Mesenchymal stem cell (in vitro differentiated cells and primary cell): ENCODE measurements around the gene SETD7.

Source experiments
- DNase-seq: peaks from one replicate; pipeline ENCODE4 v3.0.0-alpha.2; 2013
- H2AFZ ChIP-seq: one replicate; pipeline ENCODE4 v1.6.1; 2013; ENCODE audit warnings: low read depth, mild to moderate bottlenecking, control low read depth, inconsistent platforms, low read length, moderate library complexity
- H2AK5ac ChIP-seq: 2 replicates; pipeline ENCODE4 v1.6.1; 2013; ENCODE audit warnings: low read length, moderate library complexity, mild to moderate bottlenecking, inconsistent platforms; ENCODE audit not compliant: severe bottlenecking
- H2BK120ac ChIP-seq: one replicate; pipeline ENCODE4 v1.6.1; 2013; ENCODE audit warnings: low read depth, mild to moderate bottlenecking, inconsistent platforms, low read length, moderate library complexity
- H2BK12ac ChIP-seq, 2 experiments: one replicate each; pipeline ENCODE4 v1.6.1; 2013; ENCODE audit warnings: inconsistent platforms in 2 of 2, low read length in 2 of 2, mild to moderate bottlenecking in 2 of 2, moderate library complexity in 2 of 2, control low read depth in 1 of 2
- H2BK15ac ChIP-seq: one replicate; pipeline ENCODE4 v1.6.1; 2013; ENCODE audit warnings: mild to moderate bottlenecking, low read depth, inconsistent platforms; ENCODE audit not compliant: poor library complexity, severe bottlenecking
- H2BK5ac ChIP-seq: 2 replicates; pipeline ENCODE4 v1.6.1; 2013; ENCODE audit warnings: low read depth, mild to moderate bottlenecking, low read length, control low read depth, inconsistent platforms; ENCODE audit not compliant: poor library complexity, severe bottlenecking
- H3K14ac ChIP-seq, 2 experiments: one replicate each; pipeline ENCODE4 v1.6.1; 2013; ENCODE audit warnings: inconsistent platforms in 2 of 2, low read length in 2 of 2, control low read depth in 1 of 2, mild to moderate bottlenecking in 1 of 2, moderate library complexity in 1 of 2
- H3K18ac ChIP-seq, 2 experiments: one replicate each; pipeline ENCODE4 v1.6.1; 2013; ENCODE audit warnings: inconsistent platforms in 2 of 2, low read length in 2 of 2, control low read depth in 1 of 2, low read depth in 1 of 2, mild to moderate bottlenecking in 1 of 2
- H3K23ac ChIP-seq, 2 experiments: one replicate each; pipeline ENCODE4 v1.6.1; 2013; ENCODE audit warnings: inconsistent platforms in 2 of 2, low read length in 2 of 2, mild to moderate bottlenecking in 2 of 2, moderate library complexity in 2 of 2, control low read depth in 1 of 2
- H3K27ac ChIP-seq: 2 replicates; pipeline ENCODE4 v1.5.1; 2013; ENCODE audit warnings: mild to moderate bottlenecking, moderate library complexity, low read length, control low read depth, inconsistent platforms; ENCODE audit not compliant: poor library complexity, severe bottlenecking
- H3K27me3 ChIP-seq, 2 experiments: 2 replicates each; pipeline versions ENCODE4 v1.6.1 to v1.7.0; 2013; ENCODE audit warnings: low read length in 2 of 2, mild to moderate bottlenecking in 2 of 2, moderate library complexity in 2 of 2, control low read depth in 1 of 2, inconsistent platforms in 1 of 2; ENCODE audit not compliant: control insufficient read depth in 1 of 2, insufficient read depth in 1 of 2
- H3K36me3 ChIP-seq, 2 experiments: 2 replicates each; pipeline versions ENCODE4 v1.6.1 to v1.7.0; 2013; ENCODE audit warnings: low read length in 2 of 2, control low read depth in 1 of 2, inconsistent platforms in 1 of 2, low read depth in 1 of 2, mild to moderate bottlenecking in 1 of 2; ENCODE audit not compliant: insufficient read depth in 2 of 2, control insufficient read depth in 1 of 2
- H3K4ac ChIP-seq, 2 experiments: one replicate each; pipeline ENCODE4 v1.6.1; 2013; ENCODE audit warnings: inconsistent platforms in 2 of 2, low read length in 2 of 2, mild to moderate bottlenecking in 2 of 2, moderate library complexity in 2 of 2, control low read depth in 1 of 2, low read depth in 1 of 2
- H3K4me1 ChIP-seq: 2 replicates; pipeline ENCODE4 v1.6.1; 2013; ENCODE audit warnings: low read depth, low read length, control low read depth; ENCODE audit not compliant: control insufficient read depth, insufficient read depth
- H3K4me2 ChIP-seq: 2 replicates; pipeline ENCODE4 v1.6.1; 2013; ENCODE audit warnings: low read length, mild to moderate bottlenecking, inconsistent platforms; ENCODE audit not compliant: poor library complexity, severe bottlenecking
- H3K4me3 ChIP-seq, 2 experiments: 2 replicates each; pipeline versions ENCODE4 v1.5.1 to v1.7.0; 2013; ENCODE audit warnings: low read length in 2 of 2, mild to moderate bottlenecking in 2 of 2, control low read depth in 1 of 2, low read depth in 1 of 2; ENCODE audit not compliant: insufficient read depth in 1 of 2
- H3K79me1 ChIP-seq: replicated peaks from 2 replicates; pipeline ENCODE4 v1.6.1; 2013; ENCODE audit warnings: mild to moderate bottlenecking, control low read depth, low read length, inconsistent platforms; ENCODE audit not compliant: poor library complexity, severe bottlenecking
- H3K9ac ChIP-seq: 2 replicates; pipeline ENCODE4 v1.7.0; 2013; ENCODE audit warnings: mild to moderate bottlenecking, low read length, moderate library complexity
- H3K9me3 ChIP-seq: 2 replicates; pipeline ENCODE4 v1.7.0; 2013; ENCODE audit warnings: mild to moderate bottlenecking, low read length; ENCODE audit not compliant: control insufficient read depth
- H4K8ac ChIP-seq: one replicate; pipeline ENCODE4 v1.6.1; 2013; ENCODE audit warnings: inconsistent platforms, mild to moderate bottlenecking, low read length, moderate library complexity
- H4K91ac ChIP-seq: one replicate; pipeline ENCODE4 v1.6.1; 2013; ENCODE audit warnings: mild to moderate bottlenecking, low read length, inconsistent platforms
- WGBS: methylation state at CpG from one replicate; pipeline ENCODE4 v1.1.7; 2013; ENCODE audit warnings: mixed read lengths; 5-methylcytosine and 5-hydroxymethylcytosine counted together

The SETD7 gene

DNA sequence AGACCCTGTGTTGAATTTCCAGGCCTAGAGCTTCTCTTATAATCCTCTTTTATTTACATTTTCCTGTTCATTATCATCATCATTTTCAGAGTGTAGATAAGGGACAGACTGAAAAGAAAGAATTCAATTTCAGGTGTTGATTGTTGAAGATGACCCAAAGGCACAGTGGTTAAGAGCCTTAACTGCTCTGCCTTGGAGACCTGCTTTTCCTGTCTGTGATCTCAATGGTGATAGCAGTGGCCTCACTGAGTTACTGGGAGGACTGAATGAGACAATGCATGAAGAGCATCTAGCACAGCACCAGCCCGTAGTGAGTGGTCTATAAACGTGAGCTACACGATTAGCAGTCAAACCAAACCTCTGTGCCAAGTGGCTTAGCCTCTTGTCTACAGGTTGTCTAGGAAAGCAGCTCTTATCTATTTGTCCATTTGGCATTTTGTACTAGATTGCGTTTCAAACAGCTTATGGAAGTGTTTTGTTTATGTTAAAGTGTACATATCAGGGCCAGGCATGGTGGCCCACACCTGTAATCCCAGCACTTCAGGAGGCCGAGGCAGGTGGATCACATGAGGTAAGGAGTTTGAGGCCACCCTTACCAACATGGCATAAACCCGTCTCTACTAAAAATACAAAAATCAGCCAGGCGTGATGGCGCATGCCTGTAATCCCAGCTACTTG, 41.5 kb downstream of the SETD7 start:
- no peak overlapping the region for H3K23ac ChIP-seq
- WGBS = 93% methylated on average over 7 of the region's 8 CpGs
- H3K9me3 ChIP-seq = no peaks in the 10 kb centered on the region
- no peak overlapping the region for H4K8ac ChIP-seq
- H3K4ac ChIP-seq = no peak overlapping the region
- H3K9ac ChIP-seq = no peak overlapping the region
- H2BK120ac ChIP-seq = no peak overlapping the region
- no peak overlapping the region for H2BK12ac ChIP-seq
- no peaks in the 10 kb centered on the region for H3K27me3 ChIP-seq
- H3K79me1 ChIP-seq = peaks cover 8% of the 10 kb centered on the region
- H3K27ac ChIP-seq = no peak overlapping the region
- H3K18ac ChIP-seq = no peak overlapping the region
- H2AK5ac ChIP-seq = no peak overlapping the region
- no peak overlapping the region for H3K4me2 ChIP-seq
- H4K91ac ChIP-seq = no peak overlapping the region
- peaks cover 2% of the 10 kb centered on the region for H3K4me1 ChIP-seq
- H3K4me3 ChIP-seq = no peak overlapping the region
- H2BK5ac ChIP-seq = no peak overlapping the region
- DNase-seq = no peak
- H2BK15ac ChIP-seq = no peak overlapping the region
- no peak overlapping the region for H2AFZ ChIP-seq
- peaks cover 46 to 91% of the 10 kb centered on the region in 2 experiments for H3K36me3 ChIP-seq
- no peak overlapping the region for H3K14ac ChIP-seq

DNA sequence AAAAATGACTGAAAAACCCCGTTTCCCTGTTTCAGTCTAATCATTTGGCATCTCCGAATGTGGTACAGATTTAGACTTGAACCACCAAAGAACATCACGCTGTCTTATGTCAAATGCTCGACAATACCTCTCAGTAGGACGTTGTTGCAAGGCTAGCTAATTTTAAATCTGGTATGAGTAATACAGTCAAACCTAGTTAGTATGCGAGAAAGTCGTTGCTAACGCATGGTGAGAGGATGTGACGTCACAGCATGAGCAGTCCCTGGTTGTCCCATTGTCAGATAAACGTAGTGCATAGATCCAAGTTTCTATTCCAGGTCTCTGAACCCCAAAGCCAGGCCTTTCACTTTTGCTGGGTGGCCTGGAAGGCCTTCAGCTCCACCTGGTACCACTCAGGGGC, 44.7 kb downstream of the SETD7 start:
- no peak overlapping the region for H3K4me3 ChIP-seq
- no peak overlapping the region for H3K4ac ChIP-seq
- no peak overlapping the region for H3K9ac ChIP-seq
- no peak for DNase-seq
- H4K8ac ChIP-seq = peak overlapping the region; percentile 4
- WGBS = 85% methylated on average over 10 of the region's 10 CpGs
- H3K27me3 ChIP-seq = no peaks in the 10 kb centered on the region
- H2BK12ac ChIP-seq = no peak overlapping the region
- H3K4me2 ChIP-seq = no peak overlapping the region
- peaks cover 2% of the 10 kb centered on the region for H3K4me1 ChIP-seq
- H3K14ac ChIP-seq = no peak overlapping the region
- H3K36me3 ChIP-seq = peaks cover 47 to 89% of the 10 kb centered on the region in 2 experiments
- no peaks in the 10 kb centered on the region for H3K9me3 ChIP-seq
- H2BK120ac ChIP-seq = no peak overlapping the region
- H3K27ac ChIP-seq = no peak overlapping the region
- no peak overlapping the region for H3K18ac ChIP-seq
- no peak overlapping the region for H2AFZ ChIP-seq
- H2BK15ac ChIP-seq = no peak overlapping the region
- H4K91ac ChIP-seq = no peak overlapping the region
- no peak overlapping the region for H2AK5ac ChIP-seq
- no peak overlapping the region for H3K23ac ChIP-seq
- H3K79me1 ChIP-seq = peaks cover 7% of the 10 kb centered on the region
- H2BK5ac ChIP-seq = no peak overlapping the region

DNA sequence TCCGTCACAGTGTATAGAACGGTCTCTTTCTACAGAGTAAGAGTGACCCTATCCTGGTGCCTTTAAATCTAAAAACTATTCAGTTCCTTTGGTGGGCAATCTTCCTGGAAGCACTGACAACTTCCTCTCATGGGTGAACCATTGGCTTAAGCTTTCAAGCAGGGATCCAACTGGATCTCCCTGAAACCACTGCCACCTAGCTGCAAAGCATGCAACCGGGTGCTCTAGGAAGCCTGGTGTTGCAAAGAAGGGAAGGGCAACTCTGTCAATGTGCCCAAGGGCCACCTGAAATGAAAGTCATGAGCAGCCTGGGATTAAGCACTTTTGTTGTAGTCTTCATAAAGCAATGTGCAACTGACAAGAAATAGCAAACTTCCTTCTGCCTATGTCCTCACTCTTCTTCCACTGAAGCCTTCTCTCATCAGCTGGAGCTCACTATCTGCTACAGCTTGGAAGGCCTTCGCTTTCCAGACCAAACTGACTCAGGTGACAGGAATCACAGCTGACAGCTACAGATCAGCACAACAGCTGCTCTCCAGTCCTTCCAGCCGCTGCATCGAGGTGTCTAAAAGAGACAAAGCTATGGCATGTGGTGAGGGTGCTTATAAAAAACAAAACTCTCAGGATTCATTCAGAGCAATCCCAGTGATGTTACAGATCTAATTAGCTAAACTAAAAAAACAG, 46.1 kb downstream of the SETD7 start:
- H3K14ac ChIP-seq = no peak overlapping the region
- no peak overlapping the region for H3K4me2 ChIP-seq
- H3K79me1 ChIP-seq = peaks cover 7% of the 10 kb centered on the region
- H2BK15ac ChIP-seq = no peak overlapping the region
- peaks cover 2% of the 10 kb centered on the region for H3K4me1 ChIP-seq
- H4K8ac ChIP-seq = no peak overlapping the region
- no peak overlapping the region for H3K27ac ChIP-seq
- H3K4ac ChIP-seq = no peak overlapping the region
- H3K9ac ChIP-seq = no peak overlapping the region
- no peak overlapping the region for H4K91ac ChIP-seq
- no peak overlapping the region for H2AK5ac ChIP-seq
- 89% methylated on average over 5 of the region's 6 CpGs for WGBS
- H3K18ac ChIP-seq = no peak overlapping the region
- no peaks in the 10 kb centered on the region for H3K27me3 ChIP-seq
- no peaks in the 10 kb centered on the region for H3K9me3 ChIP-seq
- H2BK120ac ChIP-seq = no peak overlapping the region
- DNase-seq = no peak
- H2BK12ac ChIP-seq = no peak overlapping the region
- no peak overlapping the region for H2AFZ ChIP-seq
- H3K23ac ChIP-seq = no peak overlapping the region
- H3K4me3 ChIP-seq = no peak overlapping the region
- H2BK5ac ChIP-seq = no peak overlapping the region
- H3K36me3 ChIP-seq = peaks cover 51 to 84% of the 10 kb centered on the region in 2 experiments

DNA sequence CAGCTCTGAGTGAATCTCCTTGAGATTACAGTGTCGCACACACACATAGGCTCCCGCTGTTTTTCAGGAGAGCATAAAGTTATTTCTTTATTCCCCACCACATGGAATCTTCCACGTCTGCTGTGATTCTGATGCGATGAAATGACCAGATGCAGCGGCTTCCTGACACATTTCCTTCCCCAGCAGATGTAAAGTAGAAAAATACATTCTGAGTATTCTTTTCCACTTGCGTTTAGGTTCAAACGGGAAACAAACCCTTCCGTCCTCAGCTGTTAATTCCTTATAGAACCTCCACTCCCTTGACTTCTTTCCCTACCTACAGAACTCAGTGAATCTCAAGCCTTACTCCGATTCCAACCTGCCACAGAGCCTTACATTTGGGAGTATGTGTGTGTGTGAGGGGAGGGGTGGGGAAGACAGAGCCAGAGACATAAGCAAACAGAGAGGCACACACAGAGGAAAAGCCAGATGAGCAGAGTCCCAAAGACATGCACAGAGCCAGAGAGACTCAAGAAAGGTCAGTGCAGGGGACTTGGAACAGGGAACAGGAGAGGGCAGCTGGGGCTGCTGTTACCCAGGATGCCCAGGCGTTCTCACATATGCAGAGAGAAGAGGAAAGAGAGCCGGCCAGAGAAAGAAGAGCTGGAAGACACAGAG, 47.3 kb downstream of the SETD7 start:
- H2BK12ac ChIP-seq = no peak overlapping the region
- H3K36me3 ChIP-seq = peaks cover 41 to 78% of the 10 kb centered on the region in 2 experiments
- H2BK15ac ChIP-seq = no peak overlapping the region
- DNase-seq = no peak
- H3K14ac ChIP-seq = no peak overlapping the region
- H3K4me1 ChIP-seq = peaks cover 2% of the 10 kb centered on the region
- no peaks in the 10 kb centered on the region for H3K9me3 ChIP-seq
- H3K79me1 ChIP-seq = peaks cover 7% of the 10 kb centered on the region
- H4K91ac ChIP-seq = no peak overlapping the region
- no peak overlapping the region for H3K27ac ChIP-seq
- WGBS = 93% methylated on average over 11 of the region's 11 CpGs
- H4K8ac ChIP-seq = no peak overlapping the region
- no peak overlapping the region for H3K4me2 ChIP-seq
- H3K23ac ChIP-seq = no peak overlapping the region
- H2AK5ac ChIP-seq = no peak overlapping the region
- no peaks in the 10 kb centered on the region for H3K27me3 ChIP-seq
- no peak overlapping the region for H2BK5ac ChIP-seq
- no peak overlapping the region for H2AFZ ChIP-seq
- no peak overlapping the region for H2BK120ac ChIP-seq
- no peak overlapping the region for H3K18ac ChIP-seq
- H3K4me3 ChIP-seq = no peak overlapping the region
- no peak overlapping the region for H3K9ac ChIP-seq
- no peak overlapping the region for H3K4ac ChIP-seq
